Measurements from ENCODE around the gene ARL14.

DNA sequence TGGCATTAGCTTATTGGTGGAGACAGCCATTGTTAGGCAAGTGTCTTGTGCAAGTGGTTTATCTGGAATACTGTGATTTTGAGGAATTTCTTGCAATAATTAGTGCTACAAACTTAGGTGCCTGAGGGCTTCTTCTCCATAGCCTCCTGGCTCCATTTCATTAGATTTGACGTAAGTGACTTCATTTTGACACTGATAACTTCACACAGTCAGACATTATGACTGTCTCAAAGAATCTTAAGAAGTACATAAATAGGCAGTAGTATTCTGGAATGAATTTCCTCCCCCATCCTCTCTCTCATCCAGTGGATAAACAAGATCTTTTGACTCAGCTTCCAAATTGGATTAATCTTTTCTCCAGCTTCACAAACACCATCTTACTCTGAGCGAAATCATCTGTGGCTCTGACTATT lies 19.0 kb downstream of the ARL14 start:
- TF ChIP-seq, protein P1, sequence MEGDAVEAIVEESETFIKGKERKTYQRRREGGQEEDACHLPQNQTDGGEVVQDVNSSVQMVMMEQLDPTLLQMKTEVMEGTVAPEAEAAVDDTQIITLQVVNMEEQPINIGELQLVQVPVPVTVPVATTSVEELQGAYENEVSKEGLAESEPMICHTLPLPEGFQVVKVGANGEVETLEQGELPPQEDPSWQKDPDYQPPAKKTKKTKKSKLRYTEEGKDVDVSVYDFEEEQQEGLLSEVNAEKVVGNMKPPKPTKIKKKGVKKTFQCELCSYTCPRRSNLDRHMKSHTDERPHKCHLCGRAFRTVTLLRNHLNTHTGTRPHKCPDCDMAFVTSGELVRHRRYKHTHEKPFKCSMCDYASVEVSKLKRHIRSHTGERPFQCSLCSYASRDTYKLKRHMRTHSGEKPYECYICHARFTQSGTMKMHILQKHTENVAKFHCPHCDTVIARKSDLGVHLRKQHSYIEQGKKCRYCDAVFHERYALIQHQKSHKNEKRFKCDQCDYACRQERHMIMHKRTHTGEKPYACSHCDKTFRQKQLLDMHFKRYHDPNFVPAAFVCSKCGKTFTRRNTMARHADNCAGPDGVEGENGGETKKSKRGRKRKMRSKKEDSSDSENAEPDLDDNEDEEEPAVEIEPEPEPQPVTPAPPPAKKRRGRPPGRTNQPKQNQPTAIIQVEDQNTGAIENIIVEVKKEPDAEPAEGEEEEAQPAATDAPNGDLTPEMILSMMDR (IDR thresholded peaks at IDR 0.05; ENCODE audit: poor library complexity, severe bottlenecking), result no peak
- TF ChIP-seq POLR2AphosphoS5 (IDR thresholded peaks at IDR 0.05) (no peak), MXI1 (conservative IDR thresholded peaks at IDR 0.05; ENCODE audit: poor library complexity, severe bottlenecking) (no peak), EP300 (conservative IDR thresholded peaks at IDR 0.05; ENCODE audit: poor library complexity, severe bottlenecking) (no peak)

Measured in neural cell (in vitro differentiated cells).